HEK293 (cell line): ENCODE data around the gene KIRREL3.

ENCODE experiments used
- CTCF ChIA-PET: fragments of 350-600 bp; formaldehyde crosslinking; extraction: SDS; loops from one replicate; lab custom pipeline; 2021; ENCODE audit warnings: antibody characterized with exemption; lab: Yijun Ruan, JAX
- POLR2A ChIA-PET: fragments of 300-600 bp; formaldehyde crosslinking; extraction: SDS; loops from one replicate; lab custom pipeline; 2020; ENCODE audit warnings: antibody characterized with exemption, inconsistent platforms; lab: Yijun Ruan, JAX
- H3K27ac ChIP-seq: fragments of 200-500 bp; sonication (Bioruptor generic); 2 replicates; pipeline ENCODE4 v1.5.1; 2014; ENCODE audit warnings: low read depth, low read length, control low read depth, inconsistent platforms; ENCODE audit errors: extremely low read depth
- H3K36me3 ChIP-seq, 2 experiments: fragments of 200-500 bp in 1 of 2; sonication (Bioruptor generic) in 1 of 2; 1 replicate in 1 of 2; 2 replicates in 1 of 2; pipeline ENCODE4 v1.5.1; 2014 to 2017; ENCODE audit warnings: inconsistent platforms in 2 of 2, low read length in 2 of 2; ENCODE audit not compliant: control insufficient read depth in 2 of 2, insufficient read depth in 1 of 2
- H3K4me1 ChIP-seq: fragments of 200-500 bp; sonication (Bioruptor generic); 2 replicates; pipeline ENCODE4 v1.5.1; 2014; ENCODE audit warnings: mild to moderate bottlenecking, low read length, inconsistent platforms; ENCODE audit not compliant: control insufficient read depth, insufficient read depth
- H3K4me3 ChIP-seq: 2 replicates; pipeline ENCODE4 v1.5.1; 2011; ENCODE audit warnings: low read depth, mild to moderate bottlenecking, control low read depth, low read length, moderate library complexity
- H3K9me3 ChIP-seq: fragments of 200-500 bp; sonication (Bioruptor generic); 2 replicates; pipeline ENCODE4 v1.5.1; 2014; ENCODE audit warnings: low read depth, low read length, inconsistent platforms; ENCODE audit not compliant: control insufficient read depth, insufficient read depth
- HOXA7 ChIP-seq: sonication (generic); formaldehyde crosslinking; IDR thresholded peaks from 2 replicates; pipeline ENCODE4 v1.8.1; 2022; ENCODE audit warnings: missing genetic modification reagents, borderline replicate concordance
- INSM2 ChIP-seq: fragments of 450-650 bp; formaldehyde crosslinking; IDR thresholded peaks from 2 replicates; pipeline ENCODE4 v1.5.1; 2016; ENCODE audit warnings: missing biosample characterization, missing genetic modification characterization
- KLF17 ChIP-seq: fragments of 450-650 bp; formaldehyde crosslinking; IDR thresholded peaks from 2 replicates; pipeline ENCODE4 v1.5.1; 2016; ENCODE audit warnings: missing biosample characterization, missing genetic modification characterization
- KLF7 ChIP-seq: fragments of 450-650 bp; formaldehyde crosslinking; IDR thresholded peaks from 2 replicates; pipeline ENCODE4 v1.5.1; 2016; ENCODE audit warnings: missing biosample characterization, missing genetic modification characterization, borderline replicate concordance
- MEIS1 ChIP-seq: sonication (generic); formaldehyde crosslinking; IDR thresholded peaks from 2 replicates; pipeline ENCODE4 v1.8.1; 2022; ENCODE audit warnings: missing genetic modification reagents, mild to moderate bottlenecking, borderline replicate concordance
- PRDM2 ChIP-seq: fragments of 450-650 bp; formaldehyde crosslinking; IDR thresholded peaks from 2 replicates; pipeline ENCODE4 v1.5.1; 2016; ENCODE audit warnings: missing biosample characterization, missing genetic modification characterization, borderline replicate concordance
- SCRT2 ChIP-seq: fragments of 450-650 bp; formaldehyde crosslinking; IDR thresholded peaks from 2 replicates; pipeline ENCODE4 v1.5.1; 2016; ENCODE audit warnings: missing biosample characterization, missing genetic modification characterization
- SP7 ChIP-seq: fragments of 450-650 bp; formaldehyde crosslinking; IDR thresholded peaks from 2 replicates; pipeline ENCODE4 v1.5.1; 2016; ENCODE audit warnings: missing biosample characterization, missing genetic modification characterization
- ZBTB20 ChIP-seq: fragments of 450-650 bp; formaldehyde crosslinking; IDR thresholded peaks from 2 replicates; pipeline ENCODE4 v1.5.1; 2016; ENCODE audit warnings: missing biosample characterization, missing genetic modification characterization
- ZBTB6 ChIP-seq: fragments of 450-650 bp; formaldehyde crosslinking; IDR thresholded peaks from 2 replicates; pipeline ENCODE4 v1.5.1; 2017; ENCODE audit warnings: missing biosample characterization, missing genetic modification characterization
- ZFHX2 ChIP-seq: fragments of 450-650 bp; formaldehyde crosslinking; conservative IDR thresholded peaks from 2 replicates; pipeline ENCODE4 v1.5.1; 2016; ENCODE audit warnings: missing biosample characterization, missing genetic modification characterization
- ZNF114 ChIP-seq: fragments of 450-650 bp; formaldehyde crosslinking; IDR thresholded peaks from 2 replicates; pipeline ENCODE4 v1.5.0; 2017; ENCODE audit warnings: missing biosample characterization, missing genetic modification characterization
- ZNF513 ChIP-seq: fragments of 450-650 bp; IDR thresholded peaks from 2 replicates; pipeline ENCODE4 v1.5.1; 2018; ENCODE audit warnings: missing biosample characterization, missing genetic modification characterization
- ZNF530 ChIP-seq: fragments of 450-650 bp; formaldehyde crosslinking; IDR thresholded peaks from 2 replicates; pipeline ENCODE4 v1.5.1; 2016; ENCODE audit warnings: low read depth, missing biosample characterization, missing genetic modification characterization
- ZNF558 ChIP-seq: fragments of 450-650 bp; formaldehyde crosslinking; IDR thresholded peaks from 2 replicates; pipeline ENCODE4 v1.5.1; 2016; ENCODE audit warnings: missing biosample characterization, missing genetic modification characterization
- ZNF624 ChIP-seq: fragments of 450-650 bp; formaldehyde crosslinking; IDR thresholded peaks from 2 replicates; pipeline ENCODE4 v1.5.1; 2017; ENCODE audit warnings: missing biosample characterization, missing genetic modification characterization
- ZNF704 ChIP-seq: fragments of 450-650 bp; formaldehyde crosslinking; IDR thresholded peaks from 2 replicates; pipeline ENCODE4 v1.5.1; 2016; ENCODE audit warnings: missing biosample characterization, missing genetic modification characterization

The KIRREL3 gene

GRCh38 chr11:126687477-126687876 lies 313.1 kb downstream of the KIRREL3 start:
- Histone ChIP-seq H3K27ac (no peak overlapping the region), H3K36me3 (no peaks in the 10 kb centered on the region)
- TF ChIP-seq PRDM2 (tag by site-specific recombination) (no peak), KLF17 (tag by site-specific recombination) (no peak), KLF7 (tag by site-specific recombination) (no peak), ZNF624 (tag by site-specific recombination) (no peak), HOXA7 (CRISPR knock-in tag) (no peak), ZBTB20 (tag by site-specific recombination) (no peak), ZNF513 (tag by site-specific recombination) (no peak), ZNF704 (tag by site-specific recombination) (no peak), ZNF558 (tag by site-specific recombination) (no peak), SP7 (no peak), ZNF114 (tag by site-specific recombination) (no peak), ZBTB6 (tag by site-specific recombination) (no peak), ZNF530 (tag by site-specific recombination) (no peak), INSM2 (tag by site-specific recombination) (no peak), MEIS1 (CRISPR knock-in tag) (no peak), SCRT2 (tag by site-specific recombination) (no peak), ZFHX2 (no peak)
- TF ChIP-seq, all 188 proteins: peak for 0
- H3K4me3 ChIP-seq, result no peak overlapping the region
- no peaks in the 10 kb centered on the region for H3K4me1 ChIP-seq
- CTCF ChIA-PET, result no interaction called here
- no peaks in the 10 kb centered on the region for H3K9me3 ChIP-seq
- POLR2A ChIA-PET, result no interaction called here
